Ovary (tissue), 3 donors: ENCODE results near the gene SH3D21.

ENCODE experiments used
- CTCF ChIP-seq, 3 donors: fragments of 450-650 bp in 2 of 3; fragments of 200-600 bp in 1 of 3; IDR thresholded peaks; one replicate each; pipeline versions ENCODE4 v1.5.1 to v1.8.0; 2016 to 2022; ENCODE audit warnings: antibody characterized with exemption in 3 of 3, mild to moderate bottlenecking in 1 of 3
- POLR2A ChIP-seq: fragments of 450-650 bp; IDR thresholded peaks from one replicate; pipeline ENCODE4 v1.6.1; 2017; ENCODE audit warnings: antibody characterized with exemption, mild to moderate bottlenecking, moderate library complexity
- donor health status: DM: no; HTN: no; CAD: no.

GRCh38 chr1:36279789-36280296 lies 26.3 kb upstream of the SH3D21 start:
- no peak for TF ChIP-seq POLR2A
- TF ChIP-seq CTCF (IDR thresholded peaks at IDR 0.05) = no peak
